GM19193 (cell line): ENCODE measurements around the gene NUDT16L1.

Source experiments
- POLR2A ChIP-seq: IDR thresholded peaks from 4 replicates; pipeline ENCODE4 v1.6.1; 2011; ENCODE audit not compliant: insufficient read depth, insufficient read length; ENCODE audit errors: extremely low read depth

NUDT16L1 gene

DNA sequence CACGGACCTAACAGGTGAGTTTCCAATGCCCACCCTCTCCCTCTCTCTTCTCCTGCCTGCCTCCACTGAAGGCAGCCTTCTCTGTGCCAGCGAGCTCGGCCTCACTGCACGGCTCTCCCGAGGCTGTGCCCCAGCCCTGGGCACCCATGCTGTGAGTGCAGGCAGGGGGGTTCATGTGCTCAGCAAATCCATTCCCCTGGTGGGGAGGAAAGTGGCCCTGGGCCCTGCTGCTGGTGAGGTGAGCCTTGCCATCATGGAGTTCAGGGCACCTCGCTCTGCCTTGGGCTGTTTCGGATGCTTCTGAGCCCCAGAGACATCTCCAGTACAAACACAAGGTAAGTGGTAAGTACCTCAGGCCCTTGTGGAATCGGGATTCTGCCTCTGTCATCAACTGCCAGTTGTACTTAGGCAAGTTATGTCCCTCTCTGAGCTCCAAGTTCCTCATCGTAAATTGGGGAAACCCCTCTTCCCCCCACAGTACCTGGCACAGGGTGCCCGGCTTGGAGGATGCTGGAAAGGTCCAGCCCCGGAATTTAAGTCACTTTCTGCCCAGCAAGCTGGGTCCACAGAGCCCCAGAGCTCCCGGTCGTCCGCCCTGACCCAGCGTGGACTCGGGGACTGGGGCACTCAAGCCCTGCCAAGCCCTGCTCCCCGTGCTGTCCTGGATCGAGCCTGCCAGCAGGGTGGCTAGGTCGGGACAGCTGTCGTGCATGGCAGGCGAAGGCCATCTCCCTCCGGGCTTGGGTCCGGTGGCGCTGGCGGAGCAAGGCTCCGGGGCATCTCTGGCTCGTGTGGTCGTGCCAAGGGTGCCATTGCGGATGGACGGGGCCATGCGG, 684 bp upstream of the NUDT16L1 start:
- no peak for TF ChIP-seq POLR2A

DNA sequence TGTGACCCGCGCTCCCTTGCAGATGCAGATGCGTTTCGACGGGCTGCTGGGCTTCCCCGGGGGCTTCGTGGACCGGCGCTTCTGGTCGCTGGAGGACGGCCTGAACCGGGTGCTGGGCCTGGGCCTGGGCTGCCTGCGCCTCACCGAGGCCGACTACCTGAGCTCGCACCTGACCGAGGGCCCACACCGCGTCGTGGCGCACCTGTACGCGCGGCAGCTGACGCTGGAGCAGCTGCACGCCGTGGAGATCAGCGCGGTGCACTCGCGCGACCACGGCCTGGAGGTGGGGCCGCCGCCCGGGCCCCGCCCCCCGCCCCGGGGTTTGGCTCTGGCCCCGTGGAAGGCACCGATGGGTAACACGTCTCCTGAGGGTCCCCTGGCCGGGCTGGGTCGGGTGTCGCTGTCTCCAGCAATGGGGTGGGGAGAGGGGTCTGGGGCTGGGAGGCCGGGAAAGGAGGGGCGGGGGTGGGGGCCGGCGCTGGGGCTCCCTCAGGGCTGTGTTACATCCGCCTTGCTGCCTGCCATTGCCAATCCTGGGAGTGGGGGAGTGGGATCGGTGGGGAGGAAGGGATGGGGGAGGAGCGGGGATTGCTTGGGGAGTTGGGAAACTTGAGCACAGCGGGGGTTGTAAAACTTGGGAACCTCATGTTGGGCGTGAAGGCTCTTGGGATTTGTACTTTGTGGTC, 737 bp downstream of the NUDT16L1 start:
- no peak for TF ChIP-seq POLR2A

- TF ChIP-seq POLR2A: no peak
Observed at GRCh38 chr16:4694642-4695451, 1.5 kb downstream of the NUDT16L1 start.

- no peak for TF ChIP-seq POLR2A
Observed at GRCh38 chr16:4695473-4696171, 2.3 kb downstream of the NUDT16L1 start.

GRCh38 chr16:4696172-4696904, 3.0 kb downstream of the NUDT16L1 start:
- no peak for TF ChIP-seq POLR2A

- TF ChIP-seq POLR2A: no peak
Observed at GRCh38 chr16:4696905-4697847, 3.8 kb downstream of the NUDT16L1 start.

- TF ChIP-seq POLR2A: no peak
Observed at GRCh38 chr16:4697848-4698291, 4.5 kb downstream of the NUDT16L1 start.

DNA sequence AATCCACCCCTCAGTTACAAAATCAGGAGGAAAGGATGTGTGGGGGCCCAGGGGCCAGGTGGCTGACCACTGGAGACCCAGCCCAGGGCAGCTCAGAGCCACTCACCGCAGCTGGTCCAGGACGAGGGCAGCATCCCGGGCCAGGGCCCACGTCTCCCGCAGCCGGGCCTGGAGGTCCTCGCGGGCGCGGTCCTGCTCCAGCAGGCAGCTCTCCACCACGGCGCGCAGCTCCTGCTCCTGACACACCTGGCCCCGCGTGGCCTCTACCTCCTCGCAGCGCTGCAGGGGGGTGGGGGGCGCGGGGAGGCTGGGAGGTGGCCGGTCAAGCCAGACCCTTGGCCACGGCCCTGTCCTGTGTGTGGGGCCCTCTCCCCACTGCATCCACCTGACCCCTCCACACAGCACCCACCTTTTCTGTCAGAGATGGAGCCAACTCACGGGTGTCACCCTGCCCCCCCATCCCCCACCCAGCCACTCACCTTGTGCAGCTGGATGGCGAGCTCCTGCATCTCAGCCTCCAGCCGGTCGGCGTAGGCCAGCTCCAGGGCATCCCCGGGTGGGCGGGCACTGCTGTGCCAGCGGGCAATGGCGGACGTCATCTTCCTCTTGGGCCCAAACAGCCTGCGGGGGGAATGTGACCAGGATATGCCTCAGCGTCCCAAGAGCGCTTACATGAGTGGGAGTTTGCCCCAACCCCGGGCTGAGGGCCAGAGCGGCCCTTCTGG, 5.1 kb downstream of the NUDT16L1 start:
- TF ChIP-seq POLR2A: no peak

DNA sequence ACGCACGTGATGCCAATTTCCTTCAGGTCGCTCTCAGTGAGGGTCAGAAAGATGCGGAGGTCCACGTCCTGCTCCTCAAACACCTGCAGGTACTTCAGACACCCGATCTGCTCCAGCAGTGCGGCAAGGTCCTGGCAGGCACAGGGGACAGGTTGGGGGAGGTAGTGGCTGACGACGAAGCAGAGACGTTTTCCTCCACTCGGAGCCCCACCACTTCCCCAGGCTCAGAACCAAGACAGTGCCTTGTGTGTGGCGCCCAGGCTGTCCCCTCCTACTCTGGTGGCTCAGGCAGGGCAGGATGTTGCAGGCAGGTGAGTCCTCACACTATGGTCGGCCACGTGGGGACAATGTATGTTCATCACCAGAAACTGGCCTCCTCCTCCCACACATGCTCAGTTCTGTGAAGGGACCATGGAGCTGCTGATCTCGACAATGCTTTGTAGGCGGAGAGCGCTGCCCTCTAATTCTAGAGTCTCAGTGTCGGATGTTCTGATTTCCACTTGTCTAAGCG, 5.7 kb downstream of the NUDT16L1 start:
- TF ChIP-seq POLR2A: no peak

- no peak for TF ChIP-seq POLR2A
Observed at GRCh38 chr16:4700380-4700996, 7.1 kb downstream of the NUDT16L1 start.

DNA sequence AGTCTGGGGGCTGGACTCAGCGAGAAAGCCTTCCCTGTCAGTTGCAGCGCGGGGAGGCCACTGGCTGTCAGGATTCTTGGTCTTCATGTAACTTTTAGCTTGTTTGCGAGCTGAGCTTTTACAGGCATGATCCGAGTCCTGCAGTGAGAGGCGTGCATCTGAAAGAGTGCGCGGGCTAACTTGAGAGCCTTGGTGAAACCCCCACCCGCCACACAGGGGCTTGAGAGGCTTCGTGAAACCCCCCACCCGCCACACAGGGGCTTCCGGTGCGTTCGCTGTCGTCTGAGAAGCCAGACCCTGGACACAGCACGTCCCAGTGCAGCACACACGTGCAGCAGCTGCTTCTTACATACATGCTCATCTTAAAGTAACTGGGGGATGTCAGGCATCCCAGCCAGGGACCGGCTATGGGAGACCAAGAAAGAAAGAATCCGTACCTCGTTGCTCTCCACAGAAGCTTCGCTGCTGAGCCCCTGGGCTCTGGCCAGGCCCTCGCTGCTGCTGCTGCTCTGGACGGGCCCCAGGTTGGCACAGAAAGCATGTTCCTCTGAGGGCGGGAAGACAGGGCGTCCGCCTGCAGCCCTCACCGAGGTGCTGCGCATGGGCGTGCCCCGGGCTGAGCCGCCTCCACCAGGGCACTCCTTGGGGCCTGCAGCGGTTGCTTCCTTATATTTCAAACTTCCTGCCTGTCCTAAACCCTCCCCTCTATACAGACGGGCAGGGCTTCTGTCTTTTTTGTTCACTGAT, 7.8 kb downstream of the NUDT16L1 start:
- TF ChIP-seq POLR2A: no peak
